Ureter (tissue), 1 donor: Measurements from ENCODE around the gene CIBAR2. TPM values are rescaled to one million over a fixed set of nuclear protein-coding genes. Genes with fewer than 3 reads are reported as not detected.

Experiments used
- DNase-seq: peaks from one replicate; pipeline ENCODE4 v3.0.0-alpha.2; 2020; ENCODE audit warnings: low spot score
- total RNA-seq: library from RNA; stranded (reverse); gene quantifications from one replicate; pipeline ENCODE4 v1.2.4, GENCODE V29; 2023
- donor health status: DM: yes; HTN: yes; CAD: no.

Gene CIBAR2
- total RNA-seq, 1 donor from 2014 or later: not detected

- no peak for DNase-seq
Measured at GRCh38 chr16:85103114-85104079, 8.9 kb downstream of the CIBAR2 start.

DNA sequence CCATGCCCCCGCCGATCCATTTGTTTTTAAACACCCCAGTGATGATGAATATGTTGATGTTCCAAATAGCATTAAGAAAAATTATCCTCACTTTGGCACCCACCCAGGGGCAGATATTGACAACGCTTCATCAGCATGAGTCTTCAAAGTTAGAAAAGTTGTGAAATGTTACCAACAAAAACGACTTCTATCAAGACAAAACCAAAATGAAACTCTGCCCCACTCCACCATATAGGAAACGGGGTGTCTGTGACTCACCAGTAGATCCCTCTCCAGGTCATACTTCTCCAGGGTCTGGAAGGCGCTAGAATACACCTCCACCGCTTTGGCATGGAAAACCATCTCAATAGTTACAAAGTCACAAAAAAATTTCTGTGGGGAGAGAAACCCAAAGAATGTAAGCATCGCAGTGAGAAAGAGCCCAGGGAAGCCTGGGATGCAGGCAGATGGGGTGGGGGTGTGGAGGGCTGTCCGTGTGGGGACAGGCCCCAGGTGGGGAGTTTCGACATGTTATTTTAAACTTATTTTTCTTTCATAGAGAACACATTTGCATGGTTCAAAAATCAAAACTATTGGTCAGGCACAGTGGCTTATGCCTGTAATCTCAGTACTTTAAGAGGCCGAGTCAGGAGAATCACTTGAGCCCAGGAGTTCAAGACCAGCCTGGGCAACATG lies 10.2 kb downstream of the CIBAR2 start:
- no peak for DNase-seq

GRCh38 chr16:85100265-85100664 lies 12.0 kb downstream of the CIBAR2 start:
- DNase-seq: no peak

- DNase-seq: no peak
Measured at GRCh38 chr16:85098565-85098964, 13.7 kb downstream of the CIBAR2 start.

GRCh38 chr16:85096921-85097320 lies 15.4 kb downstream of the CIBAR2 start:
- DNase-seq: no peak

GRCh38 chr16:85094812-85095211 lies 17.5 kb downstream of the CIBAR2 start:
- DNase-seq: no peak

DNA sequence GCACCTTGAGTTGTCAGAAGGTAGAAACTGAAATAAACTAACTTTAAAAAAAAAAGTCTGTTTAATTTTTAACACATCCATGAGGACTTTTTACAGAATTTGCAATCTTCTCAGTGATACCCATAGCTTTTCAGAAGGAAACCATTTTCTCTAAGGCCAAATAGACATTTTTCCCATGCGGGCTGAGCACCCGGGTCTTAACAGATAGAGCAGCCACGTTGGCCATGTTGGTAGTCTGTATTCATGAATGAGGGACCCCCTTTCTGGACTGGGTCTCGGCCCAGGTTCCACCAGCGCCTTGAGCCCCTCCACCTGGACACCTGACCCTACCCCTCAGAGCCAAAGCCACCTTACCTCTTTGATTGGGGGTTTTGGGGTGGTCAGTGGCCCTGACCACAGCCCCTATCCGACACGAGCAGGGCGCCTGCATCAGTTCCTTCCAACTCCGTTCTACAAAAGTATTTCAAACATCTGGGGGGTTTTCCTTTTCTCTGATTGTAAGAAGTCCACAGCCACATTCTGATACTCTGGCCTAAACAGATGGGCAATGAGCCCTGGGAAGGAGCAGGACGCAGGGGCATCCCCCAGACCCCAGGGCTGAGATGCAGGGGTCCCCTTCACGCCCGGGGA lies 18.0 kb downstream of the CIBAR2 start:
- DNase-seq: no peak

DNA sequence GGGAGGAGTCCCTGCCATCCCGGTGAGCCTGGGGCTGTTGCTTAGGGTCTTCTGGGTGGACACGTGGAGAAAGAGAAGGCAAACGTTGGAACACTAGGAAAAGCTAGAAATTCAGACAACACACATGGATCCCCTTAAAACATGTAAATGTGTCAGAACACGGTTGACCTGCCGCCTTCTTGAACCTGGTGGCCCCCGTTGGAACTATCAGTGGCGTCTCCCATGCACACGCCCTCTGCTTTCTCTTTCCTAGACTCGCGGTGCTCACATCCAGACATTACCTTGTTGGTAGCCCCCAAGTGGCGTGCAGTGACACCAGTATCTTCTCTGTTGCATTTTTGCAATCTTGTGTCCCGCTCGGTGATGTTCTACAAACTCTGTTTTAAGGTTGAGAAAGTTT lies 18.6 kb downstream of the CIBAR2 start:
- no peak for DNase-seq

DNA sequence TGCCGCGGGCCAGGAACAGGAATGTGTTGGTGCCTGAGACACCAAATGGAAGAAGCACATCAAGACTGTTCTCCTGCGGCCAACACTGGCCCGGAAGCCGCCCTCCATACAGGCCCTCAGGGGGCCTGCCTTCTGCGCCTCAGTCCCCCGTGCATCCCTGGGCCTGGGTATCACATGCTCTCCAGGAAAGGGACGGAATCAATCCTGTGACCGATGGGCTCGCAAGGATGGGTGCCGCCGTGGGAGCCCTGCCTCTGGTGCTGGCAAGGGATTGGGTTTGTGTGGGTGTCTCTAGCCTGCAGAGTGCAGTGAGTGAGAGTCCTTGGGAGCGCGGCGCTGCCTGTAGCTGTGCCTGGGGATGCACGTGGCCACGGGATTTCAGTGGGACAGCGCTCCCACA lies 19.4 kb downstream of the CIBAR2 start:
- DNase-seq: no peak

GRCh38 chr16:85092309-85092708 lies 20.0 kb downstream of the CIBAR2 start:
- no peak for DNase-seq

- no peak for DNase-seq
Measured at GRCh38 chr16:85091522-85091910, 20.8 kb downstream of the CIBAR2 start.

GRCh38 chr16:85090873-85091521 lies 21.3 kb downstream of the CIBAR2 start:
- no peak for DNase-seq

DNA sequence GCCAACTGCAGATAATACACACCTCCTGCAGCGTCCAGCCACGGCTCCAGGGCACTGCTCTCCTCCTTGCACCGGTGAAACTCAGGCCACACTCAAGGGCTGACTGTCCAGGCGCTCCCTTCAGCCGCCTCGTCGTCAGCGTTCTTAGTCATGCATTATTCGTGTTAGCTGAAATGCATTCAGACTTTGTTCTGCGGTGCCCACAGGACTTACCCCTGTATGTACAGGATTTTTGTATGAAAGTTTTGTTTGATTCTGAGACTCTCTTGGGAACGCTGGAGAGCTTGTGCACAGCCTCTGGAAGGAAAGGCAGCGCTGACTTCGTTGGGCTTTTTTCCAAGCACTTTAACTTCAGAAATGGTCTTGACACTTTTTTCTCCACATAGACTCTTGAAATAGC lies 22.1 kb downstream of the CIBAR2 start:
- no peak for DNase-seq

GRCh38 chr16:85089525-85089924 lies 22.7 kb downstream of the CIBAR2 start:
- peak; percentile 79 for DNase-seq

DNA sequence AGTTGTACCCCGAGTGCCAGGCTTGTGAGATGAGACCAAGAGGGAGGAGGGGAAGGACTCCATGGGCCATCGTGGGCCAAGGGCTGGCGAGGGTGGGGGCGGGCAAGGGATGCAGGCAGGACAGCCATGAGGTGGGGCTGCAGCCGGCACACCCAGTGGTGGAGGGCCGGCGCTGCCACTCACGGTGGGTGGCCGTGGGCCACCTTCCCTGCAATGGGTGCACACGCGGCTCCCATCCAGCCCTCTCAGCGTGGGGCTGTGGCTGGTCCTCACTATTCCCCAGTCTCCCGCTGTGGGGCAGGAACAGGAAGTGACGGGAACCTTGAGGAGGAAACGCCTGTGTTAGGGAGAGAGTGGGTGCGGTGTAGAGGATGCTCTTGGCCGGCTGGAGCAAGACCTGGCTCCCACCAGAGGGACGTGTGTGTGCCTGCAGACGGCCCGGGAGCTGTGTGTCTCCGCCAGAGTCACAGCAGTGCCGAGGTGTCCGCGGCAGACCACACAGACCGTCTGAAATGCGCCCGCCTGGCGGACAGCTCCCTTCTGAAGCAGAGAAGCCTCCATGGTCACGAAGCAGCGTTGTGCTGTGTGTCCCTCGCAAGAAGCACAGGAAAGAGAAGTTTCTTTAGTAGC lies 23.6 kb downstream of the CIBAR2 start:
- DNase-seq: no peak

DNA sequence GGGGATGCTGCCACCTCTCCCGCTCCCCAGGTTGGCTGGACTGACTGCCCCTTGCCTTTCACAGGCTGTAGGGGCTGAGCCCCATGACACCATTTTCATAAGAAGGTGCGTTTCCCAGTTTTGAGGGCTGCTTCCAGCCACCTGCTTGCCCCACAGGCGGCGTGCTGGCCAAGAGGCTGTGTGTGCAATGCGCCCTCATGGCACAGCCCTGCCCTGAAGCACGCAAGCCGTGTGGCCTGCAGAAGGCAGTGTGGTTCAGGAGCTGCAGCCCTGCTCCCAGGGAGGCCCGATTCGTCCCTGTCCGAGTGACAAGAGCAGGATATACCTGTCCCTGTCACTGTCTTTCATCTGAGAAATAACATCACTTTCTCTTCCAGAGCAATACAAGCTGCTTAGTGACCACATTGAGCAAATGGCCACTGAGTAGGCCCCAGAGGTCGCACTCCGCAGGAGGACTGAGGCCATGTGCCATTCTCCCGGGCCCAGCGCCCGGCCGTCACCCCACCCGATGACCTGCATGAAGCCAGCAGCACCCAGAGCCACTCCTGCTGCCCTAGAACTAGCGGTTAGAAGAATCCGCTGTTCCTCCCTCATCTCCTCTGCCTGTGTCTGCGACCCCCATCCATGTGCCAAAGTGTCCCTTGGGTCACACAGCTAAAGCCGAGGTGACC lies 24.2 kb downstream of the CIBAR2 start:
- DNase-seq: no peak

GRCh38 chr16:85086347-85087291 lies 25.7 kb downstream of the CIBAR2 start:
- peak; percentile 71 for DNase-seq

- DNase-seq: no peak
Measured at GRCh38 chr16:85085721-85086120, 26.6 kb downstream of the CIBAR2 start.

- no peak for DNase-seq
Measured at GRCh38 chr16:85084841-85085510, 27.3 kb downstream of the CIBAR2 start.
